ENCODE data around the gene PCDHGB1.
"Not testable (repeated sequence)": the region's sequence is repeated elsewhere in the genome, so short reads cannot be mapped to it uniquely, and the experiment has no call there.

The PCDHGB1 gene

GRCh38 chr5:141343953-141344463 lies 5.9 kb upstream of the PCDHGB1 start:
- no peak for DNase-seq (ENCODE audit: insufficient read length, low spot score)
- FAIRE-seq = no peak

GRCh38 chr5:141345327-141345726 lies 4.6 kb upstream of the PCDHGB1 start:
- no peak for FAIRE-seq
- no peak for DNase-seq (ENCODE audit: insufficient read length, low spot score)

GRCh38 chr5:141346017-141346416 lies 3.9 kb upstream of the PCDHGB1 start:
- not testable (repeated sequence) for DNase-seq (ENCODE audit: insufficient read length, low spot score); FAIRE-seq

GRCh38 chr5:141351591-141351990 lies 1.7 kb downstream of the PCDHGB1 start:
- DNase-seq (ENCODE audit: insufficient read length, low spot score) (no peak), FAIRE-seq (no peak)

- DNase-seq (ENCODE audit: insufficient read length, low spot score) (no peak), FAIRE-seq (no peak)
These were observed 5.1 kb downstream of the PCDHGB1 start, which contains the start of gene PCDHGA4 for GRCh38 chr5:141354900-141355469. Gene PCDHGA4, plus strand, starts transcription at chr5:141355021. Its CDS starts 87 bp downstream, at chr5:141355108.

GRCh38 chr5:141355641-141356040 lies 5.7 kb downstream of the PCDHGB1 start:
- FAIRE-seq = no peak

GRCh38 chr5:141356133-141356532 lies 6.2 kb downstream of the PCDHGB1 start:
- no peak for DNase-seq (ENCODE audit: insufficient read length, low spot score)
- no peak for FAIRE-seq

More at GRCh38 chr5:141355641-141356040, 5.7 kb downstream of the PCDHGB1 start:
- no peak for DNase-seq (ENCODE audit: insufficient read length, low spot score)

GRCh38 chr5:141356950-141357349 lies 7.1 kb downstream of the PCDHGB1 start:
- FAIRE-seq = no peak
- DNase-seq (ENCODE audit: insufficient read length, low spot score) = no peak

- no peak for DNase-seq (ENCODE audit: insufficient read length, low spot score)
- no peak for FAIRE-seq
These were observed 10.0 kb downstream of the PCDHGB1 start, which contains the start of gene PCDHGB2 for GRCh38 chr5:141359790-141360426. Gene PCDHGB2, plus strand, starts transcription at chr5:141359994. Its CDS starts 142 bp downstream, at chr5:141360136.

- DNase-seq (ENCODE audit: insufficient read length, low spot score) (no peak), FAIRE-seq (no peak)
These were observed 10.8 kb downstream of the PCDHGB1 start for GRCh38 chr5:141360685-141361084.

- DNase-seq (ENCODE audit: insufficient read length, low spot score) = no peak
- FAIRE-seq = no peak
These were observed 12.8 kb downstream of the PCDHGB1 start for GRCh38 chr5:141362719-141363118.

GRCh38 chr5:141363952-141364660 lies 14.2 kb downstream of the PCDHGB1 start, which contains the start of gene PCDHGA5:
Gene PCDHGA5, plus strand, starts transcription at chr5:141364162. Its CDS starts 169 bp downstream, at chr5:141364331.
- FAIRE-seq = no peak
- no peak for DNase-seq (ENCODE audit: insufficient read length, low spot score)

GRCh38 chr5:141366016-141366896 lies 16.4 kb downstream of the PCDHGB1 start:
- no peak for FAIRE-seq
- no peak for DNase-seq (ENCODE audit: insufficient read length, low spot score)

GRCh38 chr5:141369994-141370848 lies 20.3 kb downstream of the PCDHGB1 start, which contains the start of gene PCDHGB3:
Gene PCDHGB3, plus strand, starts transcription at chr5:141370242. Its CDS starts 153 bp downstream, at chr5:141370395.
- DNase-seq (ENCODE audit: insufficient read length, low spot score) = no peak
- no peak for FAIRE-seq

GRCh38 chr5:141371572-141372475 lies 21.9 kb downstream of the PCDHGB1 start:
- DNase-seq (ENCODE audit: insufficient read length, low spot score) (no peak), FAIRE-seq (no peak)

- DNase-seq (ENCODE audit: insufficient read length, low spot score) (peak; percentile 41), FAIRE-seq (no peak)
These were observed 23.9 kb downstream of the PCDHGB1 start, which contains the start of gene PCDHGA6 for GRCh38 chr5:141373673-141374317. Gene PCDHGA6, plus strand, starts transcription at chr5:141373891. Its CDS starts 193 bp downstream, at chr5:141374084.

- DNase-seq (ENCODE audit: insufficient read length, low spot score) (no peak), FAIRE-seq (no peak)
These were observed 24.7 kb downstream of the PCDHGB1 start for GRCh38 chr5:141374627-141375026.

Data from HTR-8/SVneo (cell line).